ENCODE results near the gene LY6G6D.
A peak's percentile ranks its signal among the peaks of the same experiment; 100 is the strongest.

The LY6G6D gene

DNA sequence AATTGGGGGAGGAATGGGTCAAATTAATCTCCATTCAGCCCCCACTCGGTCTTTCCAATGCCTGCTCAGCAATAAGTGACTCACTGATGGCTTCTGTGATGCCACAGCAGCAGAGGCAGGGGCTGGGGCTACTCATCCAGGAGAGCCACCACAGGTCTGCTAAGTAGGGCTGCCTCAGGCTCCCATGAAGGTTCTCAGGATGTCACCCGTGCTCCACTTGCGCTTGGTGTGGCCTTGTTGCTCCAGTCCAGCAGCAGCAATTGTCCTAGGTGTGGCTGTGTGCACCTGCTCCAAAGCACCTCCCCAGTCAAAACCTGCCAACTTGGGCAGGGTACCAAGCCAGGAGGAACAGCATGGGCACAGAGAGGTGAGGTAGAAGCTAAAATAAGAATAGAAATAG is 7.0 kb downstream of the LY6G6D start:
- Histone ChIP-seq H3K36me3 (ENCODE audit: control insufficient read depth in 4 of 4, insufficient read depth in 4 of 4, low read length in 3 of 4) (peaks cover 0 to 20% (median 8%) of the 10 kb centered on the region in 4 experiments), H3K27ac (ENCODE audit: insufficient read depth in 1 of 2, low read depth in 1 of 2, low read length in 2 of 2, poor library complexity in 1 of 2, severe bottlenecking in 2 of 2) (no peak overlapping the region), H3K4me1 (ENCODE audit: control extremely low read depth in 1 of 4, control insufficient read depth in 4 of 4, insufficient read depth in 4 of 4, low read length in 3 of 4) (peaks cover 11 to 46% (median 38%) of the 10 kb centered on the region in 4 experiments), H3K27me3 (replicated peaks in 2 of 5; ENCODE audit: control insufficient read depth in 4 of 5, insufficient read depth in 5 of 5, low read length in 4 of 5) (no peaks in the 10 kb centered on the region), H3K9me3 (ENCODE audit: control extremely low read depth in 1 of 5, control insufficient read depth in 4 of 5, insufficient read depth in 2 of 5, low read depth in 1 of 5, low read length in 4 of 5) (no peaks in the 10 kb centered on the region), H3K4me3 (ENCODE audit: control insufficient read depth in 1 of 7, extremely low read depth in 1 of 7, insufficient read depth in 4 of 7, low read depth in 2 of 7, low read length in 6 of 7) (no peak overlapping the region)
- DNase-seq = no peak
- 89% methylated on average over 3 of the region's 3 CpGs for WGBS (ENCODE audit: insufficient coverage)
- ChIA-PET POLR2A (no interaction called here), CTCF (interaction anchor here (1.0 to 9.4 kb wide), 5 partner anchors 9 to 56 kb away, joined by 3 to 136 read pairs (median 3); partner anchors contain the start of genes LY6G6D and MSH5)

- peak in 2 of 3 donors; percentile 73 to 80 for DNase-seq
- H3K36me3 ChIP-seq (ENCODE audit: control insufficient read depth in 4 of 4, insufficient read depth in 4 of 4, low read length in 3 of 4) = peaks cover 0 to 23% (median 9%) of the 10 kb centered on the region in 4 experiments
- H3K27ac ChIP-seq (ENCODE audit: insufficient read depth in 1 of 2, low read depth in 1 of 2, low read length in 2 of 2, poor library complexity in 1 of 2, severe bottlenecking in 2 of 2) = peak within 1 kb of the TSS; percentile 33 to 65
- H3K4me1 ChIP-seq (ENCODE audit: control extremely low read depth in 1 of 4, control insufficient read depth in 4 of 4, insufficient read depth in 4 of 4, low read length in 3 of 4) = peaks cover 11 to 58% (median 50%) of the 10 kb centered on the region in 4 experiments
- H3K4me3 ChIP-seq (ENCODE audit: control insufficient read depth in 1 of 7, extremely low read depth in 1 of 7, insufficient read depth in 4 of 7, low read depth in 2 of 7, low read length in 6 of 7) = peak within 1 kb of the TSS in 5 of 7 experiments; percentile 27 to 69 (median 56)
- POLR2A ChIA-PET = interaction anchor here (0.6 to 2.6 kb wide), 4 partner anchors 12 to 244 kb away, joined by 3 to 21 read pairs (median 12); partner anchors contain the start of gene MSH5
- CTCF ChIA-PET = interaction anchor here (0.6 to 19.7 kb wide), 13 partner anchors 10 to 106 kb away, joined by 3 to 268 read pairs (median 5); partner anchors contain the start of genes LY6G6D, LY6G6F, MSH5 and SAPCD1
- 41% methylated on average over 42 of the region's 46 CpGs for WGBS (ENCODE audit: insufficient coverage)
- H3K27me3 ChIP-seq (replicated peaks in 2 of 5; ENCODE audit: control insufficient read depth in 4 of 5, insufficient read depth in 5 of 5, low read length in 4 of 5) = no peaks in the 10 kb centered on the region
- H3K9me3 ChIP-seq (ENCODE audit: control extremely low read depth in 1 of 5, control insufficient read depth in 4 of 5, insufficient read depth in 2 of 5, low read depth in 1 of 5, low read length in 4 of 5) = no peaks in the 10 kb centered on the region
These were observed 8.3 kb downstream of the LY6G6D start, which contains the start of gene MPIG6B for GRCh38 chr6:31723245-31723979. MPIG6B (plus strand) TSS chr6:31723373; CDS start chr6:31723384, 11 bp downstream.

GRCh38 chr6:31723980-31724691 is 9.0 kb downstream of the LY6G6D start:
- H3K27ac ChIP-seq (ENCODE audit: insufficient read depth in 1 of 2, low read depth in 1 of 2, low read length in 2 of 2, poor library complexity in 1 of 2, severe bottlenecking in 2 of 2) = peak overlapping the region in 1 of 2 experiments; percentile 65
- no peaks in the 10 kb centered on the region for H3K27me3 ChIP-seq (replicated peaks in 2 of 5; ENCODE audit: control insufficient read depth in 4 of 5, insufficient read depth in 5 of 5, low read length in 4 of 5)
- peaks cover 13 to 65% (median 57%) of the 10 kb centered on the region in 4 experiments for H3K4me1 ChIP-seq (ENCODE audit: control extremely low read depth in 1 of 4, control insufficient read depth in 4 of 4, insufficient read depth in 4 of 4, low read length in 3 of 4)
- CTCF ChIA-PET = interaction anchor here (1.0 to 19.7 kb wide), 14 partner anchors 9 to 106 kb away, joined by 3 to 268 read pairs (median 6); partner anchors contain the start of genes LY6G6D, LY6G6F, MSH5 and SAPCD1
- no peaks in the 10 kb centered on the region for H3K9me3 ChIP-seq (ENCODE audit: control extremely low read depth in 1 of 5, control insufficient read depth in 4 of 5, insufficient read depth in 2 of 5, low read depth in 1 of 5, low read length in 4 of 5)
- no peak for DNase-seq
- POLR2A ChIA-PET = interaction anchor here (1.2 to 2.6 kb wide), 3 partner anchors 12 to 107 kb away, joined by 6 to 21 read pairs (median 16); partner anchors contain the start of gene MSH5
- peaks cover 0 to 26% (median 9%) of the 10 kb centered on the region in 4 experiments for H3K36me3 ChIP-seq (ENCODE audit: control insufficient read depth in 4 of 4, insufficient read depth in 4 of 4, low read length in 3 of 4)
- 90% methylated on average over 22 of the region's 25 CpGs for WGBS (ENCODE audit: insufficient coverage)
- H3K4me3 ChIP-seq (ENCODE audit: control insufficient read depth in 1 of 7, extremely low read depth in 1 of 7, insufficient read depth in 4 of 7, low read depth in 2 of 7, low read length in 6 of 7) = peak overlapping the region in 4 of 7 experiments; percentile 32 to 69 (median 62)

GRCh38 chr6:31725502-31726350 is 10.6 kb downstream of the LY6G6D start:
- CTCF ChIA-PET = interaction anchor here (0.8 to 19.7 kb wide), 10 partner anchors 10 to 110 kb away, joined by 3 to 268 read pairs (median 6); partner anchors contain the start of genes CLIC1, LY6G6D, MSH5 and SAPCD1
- WGBS (ENCODE audit: insufficient coverage) = 61% methylated on average over 8 of the region's 12 CpGs
- H3K4me3 ChIP-seq (ENCODE audit: control insufficient read depth in 1 of 7, extremely low read depth in 1 of 7, insufficient read depth in 4 of 7, low read depth in 2 of 7, low read length in 6 of 7) = no peak overlapping the region
- no peaks in the 10 kb centered on the region for H3K9me3 ChIP-seq (ENCODE audit: control extremely low read depth in 1 of 5, control insufficient read depth in 4 of 5, insufficient read depth in 2 of 5, low read depth in 1 of 5, low read length in 4 of 5)
- DNase-seq = no peak
- H3K36me3 ChIP-seq (ENCODE audit: control insufficient read depth in 4 of 4, insufficient read depth in 4 of 4, low read length in 3 of 4) = peaks cover under 1 to 28% (median 12%) of the 10 kb centered on the region in 4 experiments
- H3K4me1 ChIP-seq (ENCODE audit: control extremely low read depth in 1 of 4, control insufficient read depth in 4 of 4, insufficient read depth in 4 of 4, low read length in 3 of 4) = peaks cover 13 to 74% (median 68%) of the 10 kb centered on the region in 4 experiments
- peak overlapping the region in 1 of 2 experiments; percentile 88 for H3K27ac ChIP-seq (ENCODE audit: insufficient read depth in 1 of 2, low read depth in 1 of 2, low read length in 2 of 2, poor library complexity in 1 of 2, severe bottlenecking in 2 of 2)
- POLR2A ChIA-PET = interaction anchor here (0.7 to 1.2 kb wide), 3 partner anchors 10 to 105 kb away, joined by 3 to 6 read pairs (median 3); partner anchors contain the start of gene LY6G6D
- H3K27me3 ChIP-seq (replicated peaks in 2 of 5; ENCODE audit: control insufficient read depth in 4 of 5, insufficient read depth in 5 of 5, low read length in 4 of 5) = no peaks in the 10 kb centered on the region

DNA sequence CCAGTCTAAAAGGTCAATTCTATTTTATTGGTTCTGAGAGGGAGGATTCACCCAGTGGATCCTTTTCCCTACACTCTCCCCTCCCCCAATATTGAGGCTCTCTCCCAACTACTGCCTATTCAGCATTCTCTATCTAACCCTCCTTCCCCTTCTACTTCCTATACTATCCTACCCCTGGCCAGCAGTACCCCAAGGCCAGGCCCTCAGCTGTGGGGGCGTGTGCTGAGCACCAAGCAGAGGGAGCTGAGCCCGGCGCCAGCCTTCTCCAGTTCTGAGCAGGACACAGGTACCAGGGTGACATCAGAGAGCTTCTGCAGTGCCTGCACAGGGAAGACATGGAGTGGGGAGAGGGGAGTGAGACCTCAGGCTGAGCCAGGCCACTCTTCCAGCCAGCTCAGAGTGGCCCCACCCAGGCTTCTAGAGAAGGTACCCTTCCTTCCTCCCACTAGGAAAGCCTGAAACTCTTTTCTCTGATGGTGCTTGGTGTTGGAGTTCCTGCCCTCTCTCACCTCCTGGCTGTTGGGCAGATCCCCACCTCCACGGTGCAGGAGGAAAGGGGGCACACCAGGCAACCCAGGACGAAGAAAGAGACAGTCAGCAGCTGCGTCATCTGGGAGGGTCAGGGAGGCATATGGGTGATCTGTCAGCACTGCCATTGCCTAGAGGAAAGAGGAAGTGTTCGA is 12.0 kb downstream of the LY6G6D start:
- Histone ChIP-seq H3K36me3 (ENCODE audit: control insufficient read depth in 4 of 4, insufficient read depth in 4 of 4, low read length in 3 of 4) (peaks cover 5 to 41% (median 23%) of the 10 kb centered on the region in 4 experiments), H3K27me3 (replicated peaks in 2 of 5; ENCODE audit: control insufficient read depth in 4 of 5, insufficient read depth in 5 of 5, low read length in 4 of 5) (no peaks in the 10 kb centered on the region), H3K9me3 (ENCODE audit: control extremely low read depth in 1 of 5, control insufficient read depth in 4 of 5, insufficient read depth in 2 of 5, low read depth in 1 of 5, low read length in 4 of 5) (no peaks in the 10 kb centered on the region), H3K27ac (ENCODE audit: insufficient read depth in 1 of 2, low read depth in 1 of 2, low read length in 2 of 2, poor library complexity in 1 of 2, severe bottlenecking in 2 of 2) (peak overlapping the region; percentile 64 to 88), H3K4me1 (ENCODE audit: control extremely low read depth in 1 of 4, control insufficient read depth in 4 of 4, insufficient read depth in 4 of 4, low read length in 3 of 4) (peaks cover 13 to 75% (median 70%) of the 10 kb centered on the region in 4 experiments), H3K4me3 (ENCODE audit: control insufficient read depth in 1 of 7, extremely low read depth in 1 of 7, insufficient read depth in 4 of 7, low read depth in 2 of 7, low read length in 6 of 7) (peak overlapping the region in 5 of 7 experiments; percentile 7 to 95 (median 44))
- ChIA-PET CTCF (interaction anchor here (0.6 to 19.7 kb wide), 15 partner anchors 12 to 106 kb away, joined by 3 to 268 read pairs (median 3); partner anchors contain the start of genes ABHD16A, CLIC1, LY6G6D and MSH5), POLR2A (interaction anchor here (0.6 to 1.5 kb wide), 11 partner anchors 9 to 100 kb away, joined by 3 to 21 read pairs (median 5); partner anchors contain the start of genes CLIC1, HSPA1B and MSH5)
- 41% methylated on average over 6 of the region's 7 CpGs for WGBS (ENCODE audit: insufficient coverage)
- DNase-seq = peak in 1 of 3 donors; percentile 78

All from common myeloid progenitor, CD34-positive (primary cell).